Right atrium auricular region (tissue), 2 donors: ENCODE data around the gene WIPF1. TPM values are rescaled to one million over a fixed set of nuclear protein-coding genes. Genes with fewer than 3 reads are reported as not detected.

Source experiments
- DNase-seq: peaks from one replicate; pipeline ENCODE4 v3.0.0-alpha.2; 2019; ENCODE audit warnings: low spot score
- H3K27ac ChIP-seq, 2 donors: fragments of 200-600 bp; sonication (generic); 1 replicate in 1 of 2; 2 replicates in 1 of 2; pipeline ENCODE4 v1.5.1; 2016 to 2019
- H3K27me3 ChIP-seq, 2 donors: fragments of 200-600 bp; sonication (generic); one replicate each; pipeline versions ENCODE4 v1.5.1 to v1.6.0; 2017 to 2019
- H3K36me3 ChIP-seq: fragments of 200-600 bp; sonication (generic); one replicate; pipeline ENCODE4 v1.5.1; 2016
- H3K4me1 ChIP-seq, 2 donors: fragments of 200-600 bp; sonication (generic); one replicate each; pipeline versions ENCODE4 v1.5.1 to v1.6.0; 2017 to 2019
- H3K4me3 ChIP-seq, 2 donors: fragments of 200-600 bp; sonication (generic); 1 replicate in 1 of 2; 2 replicates in 1 of 2; pipeline ENCODE4 v1.5.1; 2017 to 2019; ENCODE audit warnings: mild to moderate bottlenecking in 1 of 2, moderate library complexity in 1 of 2
- H3K9me3 ChIP-seq, 2 donors: fragments of 200-600 bp; sonication (generic); one replicate each; pipeline ENCODE4 v1.5.1; 2019
- CTCF ChIP-seq, 2 donors: fragments of 200-600 bp; sonication (generic); IDR thresholded peaks; one replicate each; pipeline ENCODE4 v1.5.1; 2019; ENCODE audit warnings: antibody characterized with exemption in 2 of 2
- total RNA-seq, 2 donors: library from RNA; depleted of rRNA; stranded (reverse); fragments of >200 nt; gene quantifications; one replicate each; pipeline ENCODE4 v1.1.0, GENCODE V29; 2016

The WIPF1 gene
- total RNA-seq, 2 donors from 2014 or later = 12.3 to 17.5 TPM

- Histone ChIP-seq H3K4me3 (peak overlapping the region in 1 of 2 donors; percentile 25), H3K27ac (peak overlapping the region; percentile 34 to 59), H3K36me3 (no peaks in the 10 kb centered on the region), H3K27me3 (no peaks in the 10 kb centered on the region), H3K9me3 (no peaks in the 10 kb centered on the region), H3K4me1 (peaks cover 0 to 27% of the 10 kb centered on the region in 2 donors)
- DNase-seq = no peak
- TF ChIP-seq CTCF (IDR thresholded peaks at IDR 0.05) = no peak
Observed at GRCh38 chr2:174632841-174633622, 35.4 kb upstream of the WIPF1 start.

GRCh38 chr2:174631009-174631981, 33.7 kb upstream of the WIPF1 start:
- H3K36me3 ChIP-seq = no peaks in the 10 kb centered on the region
- no peaks in the 10 kb centered on the region for H3K27me3 ChIP-seq
- TF ChIP-seq CTCF (IDR thresholded peaks at IDR 0.05) = no peak
- no peak overlapping the region for H3K4me3 ChIP-seq
- H3K9me3 ChIP-seq = no peaks in the 10 kb centered on the region
- no peak for DNase-seq
- H3K4me1 ChIP-seq = peaks cover 0 to 27% of the 10 kb centered on the region in 2 donors
- H3K27ac ChIP-seq = no peak overlapping the region

GRCh38 chr2:174630107-174630506, 32.5 kb upstream of the WIPF1 start:
- H3K27me3 ChIP-seq = no peaks in the 10 kb centered on the region
- no peaks in the 10 kb centered on the region for H3K36me3 ChIP-seq
- no peak overlapping the region for H3K27ac ChIP-seq
- H3K9me3 ChIP-seq = no peaks in the 10 kb centered on the region
- no peak for DNase-seq
- H3K4me3 ChIP-seq = no peak overlapping the region
- peaks cover 0 to 25% of the 10 kb centered on the region in 2 donors for H3K4me1 ChIP-seq
- no peak for TF ChIP-seq CTCF (IDR thresholded peaks at IDR 0.05)

- Histone ChIP-seq H3K9me3 (no peaks in the 10 kb centered on the region), H3K4me1 (peaks cover 0 to 19% of the 10 kb centered on the region in 2 donors), H3K36me3 (no peaks in the 10 kb centered on the region), H3K4me3 (no peak overlapping the region), H3K27ac (no peak overlapping the region), H3K27me3 (no peaks in the 10 kb centered on the region)
- no peak for TF ChIP-seq CTCF (IDR thresholded peaks at IDR 0.05)
- no peak for DNase-seq
Observed at GRCh38 chr2:174629506-174629905, 31.9 kb upstream of the WIPF1 start.

GRCh38 chr2:174628528-174629169, 31.0 kb upstream of the WIPF1 start:
- TF ChIP-seq CTCF (IDR thresholded peaks at IDR 0.05) = no peak
- Histone ChIP-seq H3K27me3 (no peaks in the 10 kb centered on the region), H3K9me3 (no peaks in the 10 kb centered on the region), H3K36me3 (no peaks in the 10 kb centered on the region), H3K27ac (no peak overlapping the region), H3K4me1 (peaks cover 0 to 17% of the 10 kb centered on the region in 2 donors), H3K4me3 (no peak overlapping the region)
- DNase-seq = no peak
